HG02884 (cell line): ENCODE measurements around the gene ESPN.
"Not testable (repeated sequence)": the region's sequence is repeated elsewhere in the genome, so short reads cannot be mapped to it uniquely, and the experiment has no call there.

Experiments used
- ATAC-seq: cut with Tn5 transposase; IDR thresholded peaks from one replicate; pipeline ENCODE4 v1.9.1; 2021; ENCODE audit warnings: mild to moderate bottlenecking, moderate library complexity; ENCODE audit not compliant: unreplicated experiment

The ESPN gene

GRCh38 chr1:6477039-6477820 is 52.7 kb downstream of the ESPN start:
- no peak for ATAC-seq

- no peak for ATAC-seq
Measured at GRCh38 chr1:6481820-6482219, 57.2 kb downstream of the ESPN start.

- no peak for ATAC-seq
Measured at GRCh38 chr1:6483017-6483760, 58.6 kb downstream of the ESPN start.

GRCh38 chr1:6483761-6484117 is 59.2 kb downstream of the ESPN start:
- ATAC-seq, result no peak

DNA sequence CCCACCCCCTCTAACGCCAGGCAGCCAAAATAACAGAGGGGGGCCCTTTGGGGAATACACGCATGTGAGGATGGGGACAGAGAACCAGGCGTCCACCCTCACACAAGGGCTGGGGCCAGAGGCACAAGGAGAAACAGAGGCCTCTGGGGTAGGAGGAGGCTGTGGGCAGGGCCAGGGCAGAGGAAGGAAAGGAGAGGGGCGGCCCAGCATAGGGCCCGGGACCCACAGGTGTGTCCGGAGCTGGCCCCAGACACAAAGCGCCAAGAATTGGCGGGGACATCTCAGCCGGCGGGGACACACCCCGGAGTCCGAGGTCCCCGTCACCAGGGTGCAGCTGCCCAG is 60.2 kb downstream of the ESPN start:
- ATAC-seq, result no peak

DNA sequence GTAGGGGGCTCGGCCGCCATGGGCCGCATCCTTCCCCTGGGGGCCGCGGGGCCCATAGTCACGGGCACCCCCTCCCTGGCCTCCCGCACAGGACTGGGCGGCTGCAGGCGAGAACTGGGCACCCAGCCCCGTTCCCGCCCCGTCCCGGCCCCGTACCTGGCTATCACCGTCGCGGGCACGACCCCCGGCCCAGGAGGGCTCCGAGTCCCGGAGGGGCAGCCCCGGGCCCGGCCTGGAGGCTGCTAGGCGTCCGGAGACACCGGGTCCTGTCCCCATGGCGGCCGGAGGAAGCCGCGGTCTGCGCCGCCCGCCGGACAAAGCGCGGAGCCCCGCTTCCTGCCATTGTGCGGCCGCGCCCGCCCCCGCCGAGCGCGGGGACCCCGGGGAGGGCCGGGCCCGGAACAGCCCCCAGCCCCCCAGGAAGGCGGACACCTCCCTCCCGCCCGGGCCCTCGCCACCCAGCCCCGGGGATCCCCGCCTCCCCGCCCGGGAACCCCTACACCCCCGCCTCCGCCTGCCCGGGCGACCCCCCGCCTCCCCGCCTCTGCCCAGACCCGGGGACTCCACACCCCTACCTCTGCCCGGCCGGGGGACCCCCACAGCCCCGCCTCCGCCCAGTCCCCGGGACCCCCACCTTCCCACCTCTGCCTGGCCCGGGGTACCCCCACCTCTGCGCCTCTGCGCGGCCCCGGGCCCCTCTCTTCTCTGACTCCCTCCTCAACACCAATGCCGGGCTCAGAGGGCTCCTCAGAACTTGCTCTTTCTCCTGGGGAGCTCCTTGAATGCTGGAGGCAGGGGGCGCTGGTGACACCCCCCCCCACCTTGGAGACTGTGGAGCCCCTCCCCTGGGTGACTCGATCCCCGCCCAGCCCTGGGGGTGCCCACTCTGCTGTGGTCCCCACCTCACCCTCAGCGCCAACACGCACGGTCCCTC is 60.9 kb downstream of the ESPN start:
- ATAC-seq, result no peak

DNA sequence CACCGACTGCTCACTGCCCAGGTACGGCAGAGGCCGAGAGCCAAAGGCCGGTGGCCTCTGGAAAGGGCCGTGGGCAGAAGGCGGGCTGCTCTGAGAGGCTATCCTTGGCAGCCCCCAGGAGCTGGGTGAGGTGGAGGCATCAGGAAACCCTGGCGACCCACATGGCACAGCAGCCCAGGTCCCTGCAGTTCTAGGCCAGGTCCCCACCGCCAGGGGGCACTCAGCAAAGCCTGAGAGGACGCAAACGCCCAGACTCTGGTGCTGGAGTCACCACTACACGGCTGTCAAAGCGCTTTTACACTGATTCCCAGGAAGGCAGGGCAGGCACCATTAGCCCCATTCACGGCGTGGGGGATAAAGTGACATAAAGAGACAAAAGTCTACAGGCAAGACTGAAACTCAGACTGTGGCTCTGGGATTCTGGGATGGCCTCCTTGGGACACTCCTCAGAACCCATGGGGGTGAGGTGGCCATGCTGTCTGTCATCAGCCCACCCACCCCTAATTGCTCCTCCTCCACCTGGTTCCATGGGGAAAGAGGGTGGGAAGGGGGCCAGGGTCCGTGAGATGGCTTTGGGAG is 61.9 kb downstream of the ESPN start:
- ATAC-seq, result no peak

DNA sequence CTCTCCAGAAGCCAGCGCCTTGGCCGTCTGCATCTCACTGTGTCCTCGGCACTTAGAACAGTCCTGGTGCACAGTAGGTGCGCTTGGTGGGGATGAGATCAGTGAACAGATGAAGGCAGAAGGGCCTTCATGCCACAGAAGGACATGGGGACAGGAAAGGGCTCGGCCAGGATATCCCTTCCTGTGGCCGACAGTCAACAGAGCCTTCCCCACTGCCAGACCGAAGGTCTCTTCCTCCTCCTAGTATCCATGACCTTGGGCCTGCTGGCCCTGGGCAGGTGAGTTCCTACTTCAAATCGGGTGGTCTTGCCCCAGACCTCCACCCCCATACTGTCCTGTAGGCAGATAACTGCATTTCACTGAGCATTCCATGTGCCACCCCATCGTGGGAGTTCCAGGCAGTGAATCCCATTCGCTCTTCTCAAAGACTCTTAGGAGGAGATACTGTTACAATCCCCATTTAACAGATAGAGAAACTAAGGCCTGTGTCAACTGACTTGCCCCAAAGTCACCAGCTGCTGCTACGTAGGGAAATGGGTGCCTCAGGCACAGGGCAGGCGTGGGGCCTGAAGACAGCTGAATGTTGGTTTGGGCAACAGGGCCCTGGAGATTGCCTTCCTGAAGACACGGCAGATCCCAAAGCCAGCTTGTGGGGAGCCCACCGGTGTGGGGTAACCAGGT is 63.4 kb downstream of the ESPN start:
- no peak for ATAC-seq

DNA sequence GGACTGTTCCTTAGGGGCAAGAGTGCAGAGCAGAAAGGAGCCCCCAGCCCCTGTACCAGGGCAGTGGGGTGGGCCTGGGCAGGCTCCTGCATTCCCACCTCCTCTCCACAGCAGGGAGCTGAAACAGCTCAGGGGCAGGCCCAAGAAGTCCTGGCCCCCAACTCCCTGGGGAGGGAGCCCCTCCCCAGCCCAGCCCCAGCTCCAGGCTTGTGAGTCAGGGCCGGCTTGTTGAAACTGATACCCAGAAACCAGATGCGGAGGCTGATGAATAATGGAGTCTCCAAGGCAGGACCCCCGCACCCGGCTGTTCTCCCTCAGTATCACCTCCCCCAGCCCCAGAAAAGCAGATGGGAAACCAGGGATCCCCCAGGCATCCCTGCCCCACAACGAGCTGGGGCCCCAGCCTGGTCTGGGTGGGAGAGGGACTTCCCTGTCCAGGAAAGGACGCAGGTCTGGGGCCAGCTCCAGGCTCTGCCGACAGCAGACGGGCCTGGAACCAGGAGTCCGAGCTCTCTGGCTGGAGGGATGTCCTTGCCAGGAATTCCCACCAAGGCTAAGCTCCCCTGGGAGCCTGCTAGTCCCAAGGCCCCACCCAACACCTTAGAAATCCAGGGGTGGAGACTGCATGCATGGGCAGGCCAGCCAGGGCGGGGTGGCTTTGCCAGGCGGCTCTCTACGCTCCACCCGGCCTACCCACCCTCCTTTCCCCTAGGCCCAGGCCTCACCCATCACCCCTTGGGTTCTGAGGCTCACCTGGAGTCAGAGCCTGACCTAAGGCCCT is 64.2 kb downstream of the ESPN start:
- ATAC-seq, result no peak

GRCh38 chr1:6489383-6489765 is 64.8 kb downstream of the ESPN start:
- ATAC-seq, result no peak

DNA sequence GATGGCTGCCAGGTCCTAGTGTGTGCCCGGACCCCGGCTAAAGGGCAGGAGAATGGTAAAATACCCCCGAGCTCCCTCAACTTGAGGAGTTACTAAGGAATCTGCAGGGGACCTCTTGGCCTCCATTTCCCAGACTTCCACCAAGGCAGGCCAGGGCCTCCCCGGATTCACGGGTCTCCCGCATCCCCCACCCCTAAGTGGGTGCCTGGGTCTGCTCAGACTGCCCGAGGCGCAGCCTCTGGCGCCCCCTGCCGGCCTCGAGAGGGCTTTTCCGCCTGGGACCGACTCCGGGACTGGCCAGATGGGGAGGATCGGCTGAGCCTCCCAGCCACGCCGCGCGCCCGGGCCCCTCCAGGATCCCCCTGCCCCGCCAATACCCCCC is 65.2 kb downstream of the ESPN start:
- ATAC-seq, result no peak

GRCh38 chr1:6490181-6491080 is 65.9 kb downstream of the ESPN start:
- ATAC-seq, result no peak

- no peak for ATAC-seq
Measured at GRCh38 chr1:6491081-6491449, 66.5 kb downstream of the ESPN start.

- no peak for ATAC-seq
Measured at GRCh38 chr1:6491480-6491962, 66.9 kb downstream of the ESPN start, which contains the start of gene PLEKHG5. TSS of gene PLEKHG5 (minus strand) at chr1:6491667. CDS start at chr1:6477571, 14,096 bp downstream.

- ATAC-seq, result no peak
Measured at GRCh38 chr1:6491966-6492365, 67.4 kb downstream of the ESPN start.

GRCh38 chr1:6493834-6494223 is 69.3 kb downstream of the ESPN start:
- not testable (repeated sequence) for ATAC-seq

GRCh38 chr1:6494627-6495026 is 70.1 kb downstream of the ESPN start:
- no peak for ATAC-seq

DNA sequence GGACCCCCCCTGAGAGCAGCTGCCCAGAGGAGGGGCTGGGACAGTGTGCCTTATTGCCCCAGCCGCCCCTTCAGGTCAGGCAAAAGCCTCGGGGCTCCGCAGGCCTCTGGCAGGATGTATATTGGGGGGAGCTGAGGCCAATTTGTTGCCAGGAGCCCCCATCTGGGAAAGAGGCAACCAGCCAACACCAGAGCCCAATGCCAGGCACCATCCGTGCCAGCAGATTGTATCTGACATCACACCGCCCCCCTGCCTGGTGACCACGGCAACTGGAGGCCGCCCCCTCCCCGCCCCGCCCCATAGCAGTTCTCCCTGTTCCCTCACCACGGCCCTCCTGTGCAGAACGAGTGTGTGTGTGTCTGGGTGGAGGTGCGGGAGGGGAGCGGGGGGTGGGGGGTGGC is 70.5 kb downstream of the ESPN start:
- no peak for ATAC-seq
